Esophagus squamous epithelium (tissue), 4 donors: ENCODE measurements around the gene PRKCE.

Source experiments
- POLR2A ChIP-seq, 4 donors: fragments of 450-650 bp; IDR thresholded peaks; one replicate each; pipeline ENCODE4 v1.6.1; 2017; ENCODE audit warnings: antibody characterized with exemption in 4 of 4, mild to moderate bottlenecking in 4 of 4, moderate library complexity in 3 of 4
- TF ChIP-seq, protein P1 (sequence below), 6 experiments: fragments of 450-650 bp in 4 of 6; fragments of 200-600 bp in 2 of 6; sonication (generic) in 2 of 6; IDR thresholded peaks; one replicate each; pipeline ENCODE4 v1.5.1; 2016 to 2019; ENCODE audit warnings: antibody characterized with exemption in 6 of 6, mild to moderate bottlenecking in 4 of 6, moderate library complexity in 4 of 6

- TF ChIP-seq POLR2A (IDR thresholded peaks at IDR 0.05), result no peak
- TF ChIP-seq, protein P1, sequence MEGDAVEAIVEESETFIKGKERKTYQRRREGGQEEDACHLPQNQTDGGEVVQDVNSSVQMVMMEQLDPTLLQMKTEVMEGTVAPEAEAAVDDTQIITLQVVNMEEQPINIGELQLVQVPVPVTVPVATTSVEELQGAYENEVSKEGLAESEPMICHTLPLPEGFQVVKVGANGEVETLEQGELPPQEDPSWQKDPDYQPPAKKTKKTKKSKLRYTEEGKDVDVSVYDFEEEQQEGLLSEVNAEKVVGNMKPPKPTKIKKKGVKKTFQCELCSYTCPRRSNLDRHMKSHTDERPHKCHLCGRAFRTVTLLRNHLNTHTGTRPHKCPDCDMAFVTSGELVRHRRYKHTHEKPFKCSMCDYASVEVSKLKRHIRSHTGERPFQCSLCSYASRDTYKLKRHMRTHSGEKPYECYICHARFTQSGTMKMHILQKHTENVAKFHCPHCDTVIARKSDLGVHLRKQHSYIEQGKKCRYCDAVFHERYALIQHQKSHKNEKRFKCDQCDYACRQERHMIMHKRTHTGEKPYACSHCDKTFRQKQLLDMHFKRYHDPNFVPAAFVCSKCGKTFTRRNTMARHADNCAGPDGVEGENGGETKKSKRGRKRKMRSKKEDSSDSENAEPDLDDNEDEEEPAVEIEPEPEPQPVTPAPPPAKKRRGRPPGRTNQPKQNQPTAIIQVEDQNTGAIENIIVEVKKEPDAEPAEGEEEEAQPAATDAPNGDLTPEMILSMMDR (IDR thresholded peaks at IDR 0.05), result no peak
Observed at GRCh38 chr2:46042711-46043110, 391.2 kb downstream of the PRKCE start.
